Endothelial cell of umbilical vein (primary cell): Measurements from ENCODE around the gene IP6K2. TPM values are rescaled to one million over a fixed set of nuclear protein-coding genes. Genes with fewer than 3 reads are reported as not detected.

Source experiments
- BruUV-seq: library from RNA; stranded (reverse); fragments of 400-500 nt; replicated peaks from 2 replicates; lab custom pipeline; 2021; lab: Mats Ljungman, UMichigan
- CTCF ChIA-PET: fragments of 300-600, 350-600 bp; sonication (Branson Sonifier 250); formaldehyde crosslinking; loops from one replicate; lab custom pipeline; 2021; ENCODE audit warnings: antibody characterized with exemption, inconsistent platforms; lab: Charles Lee
- POLR2A ChIA-PET: fragments of 300-600, 350-600 bp; sonication (Branson Sonifier 250); formaldehyde crosslinking; loops from one replicate; lab custom pipeline; 2021; ENCODE audit warnings: antibody characterized with exemption, inconsistent platforms; lab: Charles Lee
- DNase-seq: peaks from one replicate; pipeline ENCODE4 v3.0.0-alpha.2; 2011; ENCODE audit warnings: low read depth, low spot score
- FAIRE-seq: peaks from 2 replicates; lab custom pipeline; 2011; peaks lifted over from hg19 to GRCh38; lab: Jason Lieb, UNC
- H2AFZ ChIP-seq: 2 replicates; pipeline ENCODE4 v1.6.0; 2012; ENCODE audit warnings: low read depth, low read length, control low read depth, inconsistent platforms
- H3K27ac ChIP-seq: 2 replicates; pipeline ENCODE4 v1.5.1; 2011; ENCODE audit warnings: low read depth, mild to moderate bottlenecking, control low read depth, low read length, moderate library complexity; ENCODE audit not compliant: insufficient read depth
- H3K27me3 ChIP-seq, 2 experiments: 2 replicates each; pipeline versions ENCODE4 v1.6.0 to v1.6.1; 2011; ENCODE audit warnings: low read length in 2 of 2, mixed read lengths in 1 of 2; ENCODE audit not compliant: control insufficient read depth in 2 of 2, insufficient read depth in 2 of 2
- H3K36me3 ChIP-seq, 2 experiments: 2 replicates in 1 of 2; 3 replicates in 1 of 2; pipeline ENCODE4 v1.5.1; 2011; ENCODE audit warnings: low read length in 2 of 2, mild to moderate bottlenecking in 1 of 2, moderate library complexity in 1 of 2; ENCODE audit not compliant: control insufficient read depth in 2 of 2, insufficient read depth in 2 of 2; ENCODE audit errors: extremely low read depth in 1 of 2
- H3K4me1 ChIP-seq: 3 replicates; pipeline ENCODE4 v1.5.1; 2011; ENCODE audit warnings: mild to moderate bottlenecking, low read length; ENCODE audit not compliant: control insufficient read depth, insufficient read depth; ENCODE audit errors: extremely low read depth
- H3K4me2 ChIP-seq: 2 replicates; pipeline ENCODE4 v1.6.1; 2011; ENCODE audit warnings: low read length, control low read depth, mixed read lengths; ENCODE audit not compliant: insufficient read depth
- H3K4me3 ChIP-seq, 3 experiments: fragments of 200-600 bp in 1 of 3; sonication (generic), shearing (Covaris generic) in 1 of 3; replicated peaks in 1 of 3; 2 replicates each; pipeline ENCODE4 v1.5.1; 2011 to 2016; ENCODE audit warnings: control low read depth in 3 of 3, low read length in 3 of 3, mild to moderate bottlenecking in 2 of 3, inconsistent platforms in 1 of 3, low read depth in 1 of 3, moderate library complexity in 1 of 3; ENCODE audit not compliant: insufficient read depth in 1 of 3
- H3K79me2 ChIP-seq: 2 replicates; pipeline ENCODE4 v1.6.0; 2012; ENCODE audit warnings: low read length, inconsistent platforms; ENCODE audit not compliant: control insufficient read depth, insufficient read depth
- H3K9ac ChIP-seq: replicated peaks from 2 replicates; pipeline ENCODE3; 2011; ENCODE audit warnings: low read length, control low read depth; ENCODE audit not compliant: insufficient read depth; ENCODE audit errors: extremely low read depth
- H3K9me1 ChIP-seq: replicated peaks from 3 replicates; pipeline ENCODE4 v1.6.0; 2011; ENCODE audit warnings: mild to moderate bottlenecking, low read length; ENCODE audit not compliant: control insufficient read depth, insufficient read depth; ENCODE audit errors: extremely low read depth
- H3K9me3 ChIP-seq: replicated peaks from 2 replicates; pipeline ENCODE4 v1.5.1; 2012; ENCODE audit warnings: low read length, inconsistent platforms; ENCODE audit not compliant: control insufficient read depth, insufficient read depth
- H4K20me1 ChIP-seq: replicated peaks from 2 replicates; pipeline ENCODE3; 2011; ENCODE audit warnings: mild to moderate bottlenecking, low read length; ENCODE audit not compliant: control insufficient read depth, insufficient read depth; ENCODE audit errors: extremely low read depth
- CTCF ChIP-seq, 2 donors: IDR thresholded peaks; 1 replicate in 1 of 2; 2 replicates in 1 of 2; pipeline ENCODE4 v1.5.1; 2011; ENCODE audit warnings: low read length in 2 of 2, mild to moderate bottlenecking in 2 of 2, moderate library complexity in 2 of 2, control low read depth in 1 of 2, inconsistent platforms in 1 of 2, low read depth in 1 of 2; ENCODE audit not compliant: insufficient read depth in 1 of 2; ENCODE audit errors: extremely low read depth in 1 of 2
- EZH2 ChIP-seq: IDR thresholded peaks from 2 replicates; pipeline ENCODE4 v1.6.1; 2012; ENCODE audit warnings: borderline replicate concordance, low read depth, mild to moderate bottlenecking, moderate library complexity, low read length, inconsistent platforms; ENCODE audit not compliant: severe bottlenecking
- FOS ChIP-seq: IDR thresholded peaks from 2 replicates; pipeline ENCODE4 v1.6.1; 2011; ENCODE audit warnings: mild to moderate bottlenecking, low read length, moderate library complexity, borderline replicate concordance; ENCODE audit not compliant: insufficient read depth
- GATA2 ChIP-seq: IDR thresholded peaks from 2 replicates; pipeline ENCODE4 v1.7.0; 2011; ENCODE audit warnings: low read depth, mild to moderate bottlenecking, moderate library complexity, mixed read lengths, low read length; ENCODE audit not compliant: insufficient read length, insufficient read depth
- JUN ChIP-seq: IDR thresholded peaks from 2 replicates; pipeline ENCODE4 v1.6.1; 2011; ENCODE audit warnings: borderline replicate concordance, low read depth; ENCODE audit not compliant: insufficient read length, insufficient read depth
- MAX ChIP-seq: IDR thresholded peaks from 2 replicates; pipeline ENCODE4 v1.6.1; 2011; ENCODE audit not compliant: insufficient read depth, insufficient read length
- MYC ChIP-seq: IDR thresholded peaks from one replicate; pipeline ENCODE4 v1.6.1; 2011; ENCODE audit warnings: mild to moderate bottlenecking, low read depth, low read length
- POLR2A ChIP-seq: IDR thresholded peaks from 2 replicates; pipeline ENCODE4 v1.6.1; 2012; ENCODE audit warnings: low read depth, mild to moderate bottlenecking, control low read depth, low read length
- POLR2AphosphoS5 ChIP-seq: IDR thresholded peaks from 2 replicates; pipeline ENCODE4 v1.6.1; 2012; ENCODE audit warnings: low read depth, mild to moderate bottlenecking, control low read depth, low read length, moderate library complexity; ENCODE audit not compliant: insufficient read depth
- dilution Hi-C: fragments of 300-500 bp; cut with MboI; formaldehyde crosslinking; loops from one replicate; pipeline ENCODE4 v1.15.0; 2019; ENCODE audit warnings: low sequenced_read_pairs; ENCODE audit not compliant: extremely low pct_ligation_motif_present
- intact Hi-C: fragments of 100-400 bp; cut with micrococcal nuclease; formaldehyde crosslinking; loops from one replicate; pipeline ENCODE4 v1.10.0; 2022
- polyA plus RNA-seq, 4 experiments: library from polyadenylated mRNA; depleted of rRNA in 3 of 4; stranded (reverse) in 3 of 4; unstranded in 1 of 4; fragments of >200 nt; gene quantifications; 2 replicates each; pipeline versions ENCODE4 v1.2.1 to v1.2.3, GENCODE V29; 2011 to 2012; ENCODE audit warnings: missing spikeins in 1 of 4
- total RNA-seq: library from RNA; stranded (reverse); gene quantifications from 2 replicates; pipeline ENCODE4 v1.2.3, GENCODE V29; 2021

IP6K2 gene
- total and polyA plus RNA-seq, 2 donors (not counting 3 experiments of a cell fraction or from before 2014, with no cell fraction given) = 81.8 to 143 TPM

GRCh38 chr3:48664929-48665328 is 52.1 kb downstream of the IP6K2 start:
- no peak overlapping the region for H3K4me3 ChIP-seq
- peaks cover 8 to 10% of the 10 kb centered on the region in 2 experiments for H3K27me3 ChIP-seq
- no peak overlapping the region for H3K4me2 ChIP-seq
- dilution Hi-C loops = no loop called here
- FAIRE-seq (no peak), DNase-seq (no peak)
- TF ChIP-seq GATA2 (no peak), MYC (no peak), POLR2A (no peak), POLR2AphosphoS5 (no peak), FOS (no peak), CTCF (IDR thresholded peaks at IDR 0.05; ENCODE audit: extremely low read depth in 1 of 2, insufficient read depth in 1 of 2, low read depth in 1 of 2, low read length in 2 of 2) (no peak), MAX (no peak), EZH2 (no peak), JUN (no peak)
- H3K9me3 ChIP-seq = no peaks in the 10 kb centered on the region
- CTCF ChIA-PET = interaction anchor here (1.9 to 3.5 kb wide), 2 partner anchors 19 to 21 kb away, joined by 5 to 14 read pairs; partner anchors contain the start of gene NCKIPSD
- no peak overlapping the region for H2AFZ ChIP-seq
- H4K20me1 ChIP-seq = no peaks in the 10 kb centered on the region
- H3K79me2 ChIP-seq = no peaks in the 10 kb centered on the region
- intact Hi-C loops = loop anchor here (2.0 kb wide), 1 partner anchor 20 kb away; the partner anchor contains the start of gene NCKIPSD
- no peak overlapping the region for H3K27ac ChIP-seq
- H3K36me3 ChIP-seq = no peaks in the 10 kb centered on the region
- no TSS peak for BruUV-seq
- H3K9me1 ChIP-seq = no peaks in the 10 kb centered on the region
- H3K9ac ChIP-seq = no peak overlapping the region
- POLR2A ChIA-PET = no interaction called here
- H3K4me1 ChIP-seq = peaks cover 6% of the 10 kb centered on the region
